Fibroblast of skin of back (primary cell): Measurements from ENCODE around the gene NOVA2.
A peak's percentile ranks its signal among the peaks of the same experiment; 100 is the strongest.

Experiments used
- DNase-seq: peaks from one replicate; pipeline ENCODE4 v3.0.0-alpha.2; 2013

The NOVA2 gene

DNA sequence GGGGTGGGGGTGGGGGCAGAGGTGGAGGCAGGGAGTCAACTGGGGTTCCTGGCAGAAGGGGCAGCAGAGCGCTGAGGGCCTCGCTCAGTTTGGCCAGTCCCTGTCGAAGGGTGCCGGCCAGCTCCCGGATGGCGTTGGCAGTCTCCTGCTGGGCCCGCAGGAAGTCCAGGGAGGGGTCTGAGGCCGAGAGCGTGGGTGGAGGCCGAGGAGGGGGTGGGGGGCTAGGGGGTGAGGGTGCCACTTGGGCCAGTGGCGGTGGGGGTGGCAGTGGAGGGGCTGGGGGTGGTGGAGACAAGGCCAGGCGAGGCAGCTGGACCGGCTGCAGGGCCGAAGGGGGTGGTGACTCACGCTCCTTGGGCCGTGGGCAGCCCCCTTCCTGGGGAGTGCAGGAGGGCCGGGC is 82.8 kb downstream of the NOVA2 start:
- no peak for DNase-seq

GRCh38 chr19:45889210-45889885 is 84.3 kb downstream of the NOVA2 start:
- no peak for DNase-seq

DNA sequence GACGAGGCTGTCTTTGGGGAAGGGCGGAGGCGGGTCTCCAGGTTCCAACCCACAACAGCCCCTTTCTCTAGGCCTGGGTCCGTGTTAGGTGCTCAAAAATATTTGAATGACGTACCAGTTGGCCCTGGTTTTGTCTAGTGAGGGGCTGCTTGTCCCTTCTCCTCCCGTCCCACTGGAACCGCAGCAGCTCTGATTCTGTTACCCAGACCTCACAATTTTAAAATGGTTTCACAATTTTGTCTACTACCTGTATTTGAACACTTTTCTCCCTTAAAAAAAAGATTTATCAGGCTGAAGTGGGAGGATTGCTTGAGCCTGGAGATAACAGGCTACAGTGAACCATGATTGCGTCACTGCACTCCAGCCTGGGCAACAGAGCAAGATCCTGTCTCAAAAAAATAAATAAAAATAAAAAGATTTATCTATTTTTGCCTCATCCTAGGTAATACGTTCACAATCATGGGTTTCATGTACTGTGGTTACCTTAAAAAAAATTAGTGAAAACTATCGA is 86.4 kb downstream of the NOVA2 start:
- no peak for DNase-seq

- peak; percentile 94 for DNase-seq
These were observed 87.1 kb downstream of the NOVA2 start for GRCh38 chr19:45886427-45887199.

GRCh38 chr19:45885556-45886426 is 87.9 kb downstream of the NOVA2 start, which contains the start of gene IRF2BP1:
TSS of gene IRF2BP1 (minus strand) at chr19:45886141. CDS start at chr19:45885774, 367 bp downstream.
- peak; percentile 93 for DNase-seq

GRCh38 chr19:45884682-45885555 is 88.7 kb downstream of the NOVA2 start:
- peak; percentile 28 for DNase-seq

DNA sequence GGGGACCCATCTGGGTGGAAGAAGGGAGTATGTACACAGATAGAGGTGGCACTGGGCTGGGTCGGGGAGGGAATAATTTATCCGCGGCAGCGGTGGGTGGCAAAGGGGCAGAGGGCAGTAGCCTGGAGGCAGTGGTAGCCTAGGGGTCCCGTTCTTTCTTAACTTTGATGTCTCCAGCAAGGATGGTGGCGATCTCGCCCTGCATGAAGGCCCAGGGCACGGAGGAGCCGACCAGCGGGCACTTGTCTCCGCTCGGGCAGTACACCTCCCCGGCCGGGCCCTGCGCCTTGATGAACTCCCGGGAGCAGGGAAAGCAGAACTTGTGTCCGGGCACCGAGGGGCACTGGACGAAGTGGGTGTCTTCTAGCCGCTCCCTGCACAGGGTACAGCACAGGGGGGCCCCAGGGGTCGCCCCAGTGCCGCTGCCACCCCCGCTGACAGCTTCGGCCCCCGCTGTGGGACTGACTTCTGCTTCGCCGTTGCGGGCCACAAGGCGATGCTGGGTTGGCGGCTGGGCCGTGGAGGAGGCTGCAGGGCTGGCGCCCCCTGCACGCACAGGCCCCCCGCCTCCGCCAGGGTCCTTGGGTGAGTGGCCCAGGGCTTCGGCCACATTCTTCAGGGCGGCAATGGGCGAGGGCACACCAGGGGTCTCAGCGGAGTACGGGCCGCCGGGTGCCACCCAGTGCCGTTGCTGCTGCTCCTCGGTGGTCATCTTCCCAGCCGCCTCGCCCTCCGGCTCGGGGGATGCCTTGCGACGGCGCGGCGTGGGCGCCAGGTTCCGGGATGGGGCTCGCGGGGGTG is 89.6 kb downstream of the NOVA2 start:
- no peak for DNase-seq
